ENCODE measurements around the gene ZFAND2A.
"Not testable (repeated sequence)": the region's sequence is repeated elsewhere in the genome, so short reads cannot be mapped to it uniquely, and the experiment has no call there.

DNA sequence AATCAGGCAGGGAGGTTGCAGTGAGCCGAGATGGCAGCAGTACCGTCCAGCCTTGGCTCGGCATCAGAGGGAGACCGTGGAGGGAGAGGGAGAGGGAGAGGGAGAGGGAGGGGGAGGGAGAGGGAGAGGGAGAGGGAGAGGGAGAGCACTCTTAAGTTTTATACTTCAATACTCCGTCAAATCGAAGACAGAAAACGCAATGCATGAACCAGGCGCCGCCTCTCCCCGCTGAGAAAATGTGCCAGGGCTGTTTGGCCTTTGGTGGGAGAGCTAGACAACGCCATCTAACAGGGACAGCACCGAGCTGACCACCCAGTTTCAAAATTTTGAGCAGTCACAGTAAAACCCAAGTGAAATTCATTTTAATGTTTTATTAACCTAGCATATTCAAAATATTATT, 12.1 kb downstream of the ZFAND2A start:
- TF ChIP-seq, protein P1, sequence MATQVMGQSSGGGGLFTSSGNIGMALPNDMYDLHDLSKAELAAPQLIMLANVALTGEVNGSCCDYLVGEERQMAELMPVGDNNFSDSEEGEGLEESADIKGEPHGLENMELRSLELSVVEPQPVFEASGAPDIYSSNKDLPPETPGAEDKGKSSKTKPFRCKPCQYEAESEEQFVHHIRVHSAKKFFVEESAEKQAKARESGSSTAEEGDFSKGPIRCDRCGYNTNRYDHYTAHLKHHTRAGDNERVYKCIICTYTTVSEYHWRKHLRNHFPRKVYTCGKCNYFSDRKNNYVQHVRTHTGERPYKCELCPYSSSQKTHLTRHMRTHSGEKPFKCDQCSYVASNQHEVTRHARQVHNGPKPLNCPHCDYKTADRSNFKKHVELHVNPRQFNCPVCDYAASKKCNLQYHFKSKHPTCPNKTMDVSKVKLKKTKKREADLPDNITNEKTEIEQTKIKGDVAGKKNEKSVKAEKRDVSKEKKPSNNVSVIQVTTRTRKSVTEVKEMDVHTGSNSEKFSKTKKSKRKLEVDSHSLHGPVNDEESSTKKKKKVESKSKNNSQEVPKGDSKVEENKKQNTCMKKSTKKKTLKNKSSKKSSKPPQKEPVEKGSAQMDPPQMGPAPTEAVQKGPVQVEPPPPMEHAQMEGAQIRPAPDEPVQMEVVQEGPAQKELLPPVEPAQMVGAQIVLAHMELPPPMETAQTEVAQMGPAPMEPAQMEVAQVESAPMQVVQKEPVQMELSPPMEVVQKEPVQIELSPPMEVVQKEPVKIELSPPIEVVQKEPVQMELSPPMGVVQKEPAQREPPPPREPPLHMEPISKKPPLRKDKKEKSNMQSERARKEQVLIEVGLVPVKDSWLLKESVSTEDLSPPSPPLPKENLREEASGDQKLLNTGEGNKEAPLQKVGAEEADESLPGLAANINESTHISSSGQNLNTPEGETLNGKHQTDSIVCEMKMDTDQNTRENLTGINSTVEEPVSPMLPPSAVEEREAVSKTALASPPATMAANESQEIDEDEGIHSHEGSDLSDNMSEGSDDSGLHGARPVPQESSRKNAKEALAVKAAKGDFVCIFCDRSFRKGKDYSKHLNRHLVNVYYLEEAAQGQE (IDR thresholded peaks at IDR 0.05), result not testable (repeated sequence)
- TF ChIP-seq, protein P2, sequence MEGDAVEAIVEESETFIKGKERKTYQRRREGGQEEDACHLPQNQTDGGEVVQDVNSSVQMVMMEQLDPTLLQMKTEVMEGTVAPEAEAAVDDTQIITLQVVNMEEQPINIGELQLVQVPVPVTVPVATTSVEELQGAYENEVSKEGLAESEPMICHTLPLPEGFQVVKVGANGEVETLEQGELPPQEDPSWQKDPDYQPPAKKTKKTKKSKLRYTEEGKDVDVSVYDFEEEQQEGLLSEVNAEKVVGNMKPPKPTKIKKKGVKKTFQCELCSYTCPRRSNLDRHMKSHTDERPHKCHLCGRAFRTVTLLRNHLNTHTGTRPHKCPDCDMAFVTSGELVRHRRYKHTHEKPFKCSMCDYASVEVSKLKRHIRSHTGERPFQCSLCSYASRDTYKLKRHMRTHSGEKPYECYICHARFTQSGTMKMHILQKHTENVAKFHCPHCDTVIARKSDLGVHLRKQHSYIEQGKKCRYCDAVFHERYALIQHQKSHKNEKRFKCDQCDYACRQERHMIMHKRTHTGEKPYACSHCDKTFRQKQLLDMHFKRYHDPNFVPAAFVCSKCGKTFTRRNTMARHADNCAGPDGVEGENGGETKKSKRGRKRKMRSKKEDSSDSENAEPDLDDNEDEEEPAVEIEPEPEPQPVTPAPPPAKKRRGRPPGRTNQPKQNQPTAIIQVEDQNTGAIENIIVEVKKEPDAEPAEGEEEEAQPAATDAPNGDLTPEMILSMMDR (IDR thresholded peaks at IDR 0.05), result not testable (repeated sequence)
- not testable (repeated sequence) for TF ChIP-seq POLR2AphosphoS2 (conservative IDR thresholded peaks at IDR 0.05; ENCODE audit: low read length); CEBPB (IDR thresholded peaks at IDR 0.05); MAFK (IDR thresholded peaks at IDR 0.05; ENCODE audit: partially characterized antibody)
